Endothelial cell of umbilical vein (primary cell): ENCODE data around the gene C15orf61.

Experiments used
- EZH2 ChIP-seq: IDR thresholded peaks from 2 replicates; pipeline ENCODE4 v1.6.1; 2012; ENCODE audit warnings: borderline replicate concordance, low read depth, mild to moderate bottlenecking, moderate library complexity, low read length, inconsistent platforms; ENCODE audit not compliant: severe bottlenecking
- JUN ChIP-seq: IDR thresholded peaks from 2 replicates; pipeline ENCODE4 v1.6.1; 2011; ENCODE audit warnings: borderline replicate concordance, low read depth; ENCODE audit not compliant: insufficient read length, insufficient read depth
- TF ChIP-seq, protein P1 (sequence below), 2 donors: IDR thresholded peaks; 1 replicate in 1 of 2; 2 replicates in 1 of 2; pipeline ENCODE4 v1.5.1; 2011; ENCODE audit warnings: low read length in 2 of 2, mild to moderate bottlenecking in 2 of 2, moderate library complexity in 2 of 2, control low read depth in 1 of 2, inconsistent platforms in 1 of 2, low read depth in 1 of 2; ENCODE audit not compliant: insufficient read depth in 1 of 2; ENCODE audit errors: extremely low read depth in 1 of 2

DNA sequence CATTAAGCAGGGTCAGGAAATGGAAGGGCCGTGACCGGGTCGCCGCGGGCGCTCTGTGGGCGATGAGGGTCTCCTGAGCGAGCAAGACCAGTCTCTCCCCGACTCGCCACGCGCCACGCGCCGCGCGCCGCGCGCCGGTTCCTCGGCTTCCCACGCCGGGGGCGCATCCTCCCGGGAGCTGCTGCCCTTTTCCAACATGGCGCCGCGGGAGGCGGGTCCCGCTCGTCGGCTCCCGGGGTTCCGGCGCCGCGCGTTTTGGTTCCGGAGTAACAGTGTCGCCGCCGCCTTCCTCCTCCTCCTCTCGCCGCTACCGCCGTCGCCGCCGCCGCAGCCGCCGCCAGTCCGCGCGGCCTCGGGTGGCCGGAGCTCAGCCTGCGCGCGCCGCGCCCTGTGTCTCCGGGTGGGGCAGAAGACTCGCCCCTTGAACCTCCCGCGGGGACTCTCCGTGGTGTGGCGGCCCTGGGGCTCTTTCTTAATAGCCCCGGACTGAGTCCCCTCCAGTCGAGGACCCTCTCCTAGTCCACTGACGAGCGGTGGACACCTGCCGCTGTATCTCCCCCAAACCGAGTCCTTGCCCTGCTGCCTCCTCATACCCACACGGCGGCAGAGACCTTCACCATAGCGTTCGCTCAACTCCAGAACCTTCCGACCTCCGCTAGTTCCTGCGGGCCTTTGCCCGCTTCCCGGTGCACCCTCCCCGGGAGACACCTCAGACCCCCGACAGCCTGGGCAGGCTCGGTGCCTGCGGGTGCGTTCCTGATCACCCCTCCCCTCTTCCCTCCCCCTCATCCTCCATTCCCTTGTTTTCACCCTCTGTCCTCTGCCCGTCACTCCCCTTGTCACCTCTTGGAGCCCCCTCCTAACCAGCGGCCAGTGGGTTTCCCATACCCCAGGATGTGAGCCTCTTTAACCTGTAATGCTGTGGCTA, 21.8 kb downstream of the C15orf61 start, which contains the start of gene MAP2K5:
- TF ChIP-seq, protein P1, sequence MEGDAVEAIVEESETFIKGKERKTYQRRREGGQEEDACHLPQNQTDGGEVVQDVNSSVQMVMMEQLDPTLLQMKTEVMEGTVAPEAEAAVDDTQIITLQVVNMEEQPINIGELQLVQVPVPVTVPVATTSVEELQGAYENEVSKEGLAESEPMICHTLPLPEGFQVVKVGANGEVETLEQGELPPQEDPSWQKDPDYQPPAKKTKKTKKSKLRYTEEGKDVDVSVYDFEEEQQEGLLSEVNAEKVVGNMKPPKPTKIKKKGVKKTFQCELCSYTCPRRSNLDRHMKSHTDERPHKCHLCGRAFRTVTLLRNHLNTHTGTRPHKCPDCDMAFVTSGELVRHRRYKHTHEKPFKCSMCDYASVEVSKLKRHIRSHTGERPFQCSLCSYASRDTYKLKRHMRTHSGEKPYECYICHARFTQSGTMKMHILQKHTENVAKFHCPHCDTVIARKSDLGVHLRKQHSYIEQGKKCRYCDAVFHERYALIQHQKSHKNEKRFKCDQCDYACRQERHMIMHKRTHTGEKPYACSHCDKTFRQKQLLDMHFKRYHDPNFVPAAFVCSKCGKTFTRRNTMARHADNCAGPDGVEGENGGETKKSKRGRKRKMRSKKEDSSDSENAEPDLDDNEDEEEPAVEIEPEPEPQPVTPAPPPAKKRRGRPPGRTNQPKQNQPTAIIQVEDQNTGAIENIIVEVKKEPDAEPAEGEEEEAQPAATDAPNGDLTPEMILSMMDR (IDR thresholded peaks at IDR 0.05; ENCODE audit: extremely low read depth in 1 of 2, insufficient read depth in 1 of 2, low read depth in 1 of 2, low read length in 2 of 2): no peak
- TF ChIP-seq JUN (no peak), EZH2 (no peak)
